Measurements from ENCODE around the gene KRTAP5-6.

Gene KRTAP5-6

DNA sequence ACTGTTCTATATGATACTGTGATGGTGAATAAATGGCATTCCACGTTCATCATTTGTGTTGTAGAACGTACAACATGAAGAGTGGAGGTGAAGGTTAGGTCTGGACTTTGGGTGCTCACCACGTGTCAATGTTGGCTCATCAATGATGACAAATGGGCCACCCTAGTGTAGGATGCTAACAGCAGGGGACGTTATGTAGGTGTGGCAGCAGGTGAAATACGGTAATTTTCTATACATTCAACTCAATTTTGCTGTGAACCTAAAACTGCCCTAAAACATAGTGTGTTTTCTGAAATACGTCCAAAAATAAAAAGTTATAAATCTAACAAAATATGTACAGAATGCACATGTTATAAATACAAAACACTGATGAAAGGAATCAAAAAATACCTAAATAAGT, 6.2 kb downstream of the KRTAP5-6 start:
- DNase-seq = no peak

DNA sequence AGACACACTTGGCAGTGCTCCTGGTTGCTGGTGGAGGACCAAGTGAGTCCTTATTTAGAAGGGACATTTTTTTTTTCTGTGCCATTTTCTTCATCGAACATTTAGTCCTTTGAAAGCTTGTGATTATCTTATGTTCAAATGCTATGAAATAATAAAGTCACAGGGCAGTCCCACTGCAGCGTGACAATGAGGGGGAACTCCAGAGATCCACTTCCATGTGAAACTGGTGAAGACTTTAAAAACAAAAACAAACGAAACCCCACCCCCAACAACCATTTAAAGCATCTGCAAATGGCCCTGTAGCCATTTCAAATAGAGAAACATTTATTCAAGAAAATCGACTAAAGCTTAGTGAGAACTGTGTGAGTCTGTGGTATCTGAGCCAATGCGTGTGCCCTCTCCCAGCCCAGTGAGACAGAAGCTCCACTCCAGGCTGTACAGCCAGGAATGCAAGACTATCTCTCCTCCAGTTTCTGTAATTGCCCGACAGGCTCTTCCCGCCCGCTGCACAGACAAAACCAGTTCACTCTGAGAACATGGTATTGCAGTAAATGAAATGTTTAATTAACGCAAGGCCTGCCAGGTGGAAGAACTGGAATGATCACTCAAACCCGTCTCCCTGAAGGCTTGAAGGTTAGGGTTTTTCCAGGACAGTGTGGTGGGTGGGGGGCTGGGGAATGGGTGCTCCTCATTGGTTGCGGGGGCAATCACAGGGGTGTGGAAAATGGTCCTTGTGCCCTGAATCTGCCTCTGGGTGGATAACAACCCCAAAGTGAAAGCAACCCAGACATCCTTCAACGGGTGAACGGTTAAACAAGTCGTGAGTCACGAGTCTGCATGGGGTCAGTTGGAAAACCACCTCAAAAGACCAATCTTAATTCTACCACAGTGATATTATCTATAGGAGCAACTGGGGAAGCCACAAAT, 8.4 kb downstream of the KRTAP5-6 start:
- DNase-seq = no peak

DNA sequence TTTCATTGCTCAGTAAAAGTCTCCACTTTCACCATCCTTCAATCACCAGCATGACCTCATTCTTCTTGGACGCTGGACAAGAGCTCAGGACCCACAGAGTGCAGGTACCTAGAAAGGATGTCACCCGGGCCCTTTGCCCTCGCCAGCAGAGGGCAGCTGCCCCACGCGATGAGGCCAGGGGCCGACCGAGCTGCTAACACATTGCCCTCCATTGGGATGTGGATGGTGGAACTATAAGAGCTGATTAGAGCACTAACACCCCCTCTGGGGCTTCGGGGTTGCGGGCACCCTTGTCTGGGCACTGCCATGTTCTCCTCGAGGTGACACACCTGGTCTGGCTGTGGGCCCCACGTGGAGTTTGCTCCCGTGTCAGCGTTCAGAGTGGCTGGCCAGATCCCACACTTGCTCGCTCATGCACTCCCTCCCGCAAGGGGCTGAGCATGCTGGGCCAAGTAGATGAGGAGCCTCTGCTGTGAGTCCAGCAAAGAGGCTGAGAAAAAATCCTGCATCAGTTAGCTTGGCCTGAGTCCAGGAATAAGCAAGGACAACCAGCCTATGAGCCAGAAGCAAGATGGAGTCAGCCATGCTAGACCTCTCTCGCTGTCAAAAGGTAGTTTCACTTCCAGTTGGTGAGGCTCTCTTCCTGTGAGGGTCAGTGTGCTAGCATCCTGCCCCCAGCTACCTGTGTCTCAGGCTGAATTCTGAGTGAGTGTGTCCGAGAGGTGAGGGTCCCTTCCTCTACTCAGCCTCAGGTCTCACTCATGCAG, 9.8 kb downstream of the KRTAP5-6 start:
- no peak for DNase-seq

DNA sequence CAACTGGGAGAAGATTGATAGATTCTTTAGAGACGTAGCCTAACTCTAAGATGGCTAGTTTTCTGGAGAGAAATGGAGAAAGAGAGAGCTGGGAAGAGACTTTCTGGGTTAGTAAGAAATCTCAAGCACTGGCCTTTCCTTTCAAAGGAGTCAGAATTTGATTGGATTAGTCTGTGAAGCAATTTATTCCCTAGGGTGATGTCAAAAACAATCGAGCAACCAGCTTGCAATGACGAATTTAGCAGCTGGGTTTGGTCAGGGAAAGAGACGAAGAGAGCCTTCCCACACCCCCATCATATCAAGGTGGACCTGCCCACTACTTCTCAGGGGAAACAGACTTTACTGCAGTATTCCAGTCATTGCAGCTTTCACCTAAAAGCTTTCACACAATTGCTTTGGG, 10.8 kb downstream of the KRTAP5-6 start:
- no peak for DNase-seq

DNA sequence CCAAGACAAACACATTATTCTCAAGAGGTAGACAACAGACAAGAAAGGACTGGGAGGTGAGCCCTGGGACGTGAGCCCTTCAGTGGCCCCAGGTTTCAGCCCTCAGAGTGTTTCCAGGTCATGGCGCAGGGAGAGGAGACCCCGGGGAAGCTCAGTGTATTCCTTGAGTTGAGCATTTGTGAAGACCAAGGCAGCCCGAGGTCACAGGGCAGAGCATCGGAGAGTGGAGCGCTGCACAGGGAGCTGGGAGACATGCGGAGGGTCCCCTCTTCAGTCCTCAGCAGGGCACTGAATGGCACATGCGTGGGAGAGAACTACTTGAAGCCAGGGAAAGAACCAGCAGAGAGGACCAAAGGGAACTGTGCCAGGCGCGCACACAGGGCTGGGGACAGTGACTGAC, 11.7 kb downstream of the KRTAP5-6 start:
- DNase-seq = no peak

DNA sequence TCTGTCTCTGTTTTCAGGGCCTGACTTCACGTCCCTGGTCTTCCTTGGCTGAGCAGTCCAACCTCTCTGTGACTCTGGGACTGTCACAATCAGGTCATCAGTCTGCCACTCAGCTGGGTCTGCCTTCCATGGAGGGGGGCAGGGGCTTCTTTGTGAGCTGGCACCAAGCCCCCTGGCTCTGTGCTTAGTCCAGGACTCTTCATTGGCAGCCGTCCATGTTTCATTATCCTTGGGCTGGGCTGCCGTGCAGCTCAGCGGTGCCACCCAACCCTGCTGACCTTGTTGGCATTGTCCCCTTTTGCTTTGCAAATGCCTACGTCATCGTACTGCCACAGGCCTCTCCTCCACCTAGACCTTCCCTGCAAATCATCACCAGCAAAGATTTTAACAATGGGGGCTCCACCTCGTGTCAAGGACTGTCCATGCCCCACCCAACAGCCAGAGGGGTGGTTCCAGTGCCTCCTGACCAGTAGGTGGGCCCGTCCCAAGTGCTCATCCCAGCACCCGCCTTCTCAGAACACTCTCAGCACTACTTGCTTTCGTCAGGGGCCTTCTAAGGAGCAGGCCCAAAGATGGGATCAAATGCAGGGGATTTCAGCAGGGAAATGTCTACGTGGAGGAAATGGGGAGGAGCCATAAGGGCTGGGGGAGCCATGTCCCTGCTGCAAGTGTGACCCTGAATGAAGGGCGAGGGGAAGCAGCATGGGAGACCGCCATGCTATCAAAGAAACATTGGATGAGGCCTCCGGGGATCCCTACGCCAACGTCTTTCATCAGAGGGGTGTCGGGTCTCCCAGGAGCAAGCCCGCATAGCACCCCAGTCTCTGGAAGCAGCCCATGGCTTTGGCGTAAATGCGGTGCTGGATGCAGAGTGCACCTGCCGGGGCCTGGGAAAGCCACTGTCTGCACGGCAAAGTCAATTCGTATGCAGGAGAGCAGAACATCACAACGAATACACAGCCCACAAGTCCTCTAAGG, 18.2 kb downstream of the KRTAP5-6 start:
- DNase-seq = no peak

DNA sequence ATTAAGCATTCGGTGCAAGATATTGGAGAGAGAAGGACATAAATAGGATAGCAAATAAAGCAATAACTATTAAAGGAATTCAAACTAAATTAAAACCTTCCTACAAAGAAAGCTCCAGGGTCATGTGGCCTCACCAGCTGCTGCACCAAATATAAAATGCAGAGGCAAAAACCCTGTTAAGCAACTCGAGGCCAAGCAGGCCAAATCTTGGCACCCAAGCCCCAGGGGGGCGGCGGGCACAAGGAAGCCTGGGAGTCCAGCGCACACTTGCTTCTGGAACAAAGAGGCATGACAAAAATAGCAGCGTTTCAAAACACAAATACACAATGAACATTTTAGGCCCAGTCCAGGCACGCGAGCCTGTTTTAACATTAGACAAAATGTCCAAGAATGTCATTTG, 20.8 kb downstream of the KRTAP5-6 start:
- no peak for DNase-seq

DNA sequence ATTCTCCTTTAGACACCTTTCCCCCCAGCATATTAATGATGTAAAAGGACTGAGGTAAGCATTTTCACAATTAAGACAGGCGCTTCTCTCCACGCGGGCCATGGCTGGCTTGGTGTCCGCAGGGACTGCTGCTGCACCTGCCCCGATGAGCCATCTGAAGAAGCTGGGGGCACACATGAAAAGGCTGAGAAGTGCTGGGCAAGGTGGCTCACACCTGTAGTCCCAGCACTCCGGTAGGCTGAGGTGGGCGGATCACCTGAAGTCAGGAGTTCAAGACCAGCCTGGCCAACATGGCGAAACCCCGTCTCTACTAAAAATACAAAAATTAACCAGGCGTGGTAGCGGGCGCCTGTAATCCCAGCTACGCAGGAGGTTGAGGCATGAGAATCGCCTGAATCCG, 21.3 kb downstream of the KRTAP5-6 start:
- no peak for DNase-seq

DNA sequence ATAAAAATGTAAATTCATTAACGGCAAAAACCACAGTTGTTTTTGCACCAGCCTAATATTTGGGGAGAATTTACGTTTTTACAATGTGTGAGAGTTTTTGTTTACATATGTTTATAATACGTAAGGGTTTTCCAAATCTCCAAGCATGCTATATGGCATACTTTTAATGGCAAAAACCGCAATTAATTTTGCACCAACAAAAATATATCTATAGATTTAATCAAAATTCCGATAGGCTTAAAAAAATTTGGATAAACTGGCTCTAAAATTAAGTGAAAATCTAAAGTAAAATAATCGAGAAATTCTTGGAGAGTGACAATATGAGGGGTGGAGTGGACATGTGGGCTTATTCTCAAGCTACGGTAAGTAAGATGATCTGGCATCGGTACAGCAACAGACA, 22.8 kb downstream of the KRTAP5-6 start:
- no peak for DNase-seq

DNA sequence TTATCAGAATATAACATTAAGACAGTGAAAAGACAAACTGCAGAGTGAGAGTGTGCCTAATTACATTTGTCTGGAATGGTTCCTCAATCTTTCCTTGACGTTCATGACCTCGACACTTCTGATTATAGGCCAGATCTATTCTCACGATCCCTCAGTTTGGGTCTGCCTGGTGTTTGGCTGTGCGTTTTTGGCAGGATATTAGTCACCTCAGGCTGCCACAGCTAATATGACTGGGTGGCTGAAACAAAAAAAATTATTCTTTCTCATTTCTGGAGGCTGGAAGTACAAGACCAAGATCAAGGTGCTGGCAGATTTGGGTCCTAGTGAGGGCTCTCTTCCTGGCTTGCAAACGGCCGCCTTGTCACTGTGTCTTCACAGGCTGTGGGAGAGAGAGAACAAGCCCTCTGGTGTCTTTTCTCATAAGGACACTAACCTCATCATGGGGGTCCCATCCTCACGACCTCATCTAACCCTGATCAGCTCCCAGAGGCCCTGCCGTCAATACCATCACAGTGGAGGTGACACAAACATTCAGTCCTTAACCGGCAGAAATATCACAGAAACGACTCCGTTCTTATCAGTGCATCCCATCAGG, 30.2 kb downstream of the KRTAP5-6 start:
- DNase-seq = no peak

DNA sequence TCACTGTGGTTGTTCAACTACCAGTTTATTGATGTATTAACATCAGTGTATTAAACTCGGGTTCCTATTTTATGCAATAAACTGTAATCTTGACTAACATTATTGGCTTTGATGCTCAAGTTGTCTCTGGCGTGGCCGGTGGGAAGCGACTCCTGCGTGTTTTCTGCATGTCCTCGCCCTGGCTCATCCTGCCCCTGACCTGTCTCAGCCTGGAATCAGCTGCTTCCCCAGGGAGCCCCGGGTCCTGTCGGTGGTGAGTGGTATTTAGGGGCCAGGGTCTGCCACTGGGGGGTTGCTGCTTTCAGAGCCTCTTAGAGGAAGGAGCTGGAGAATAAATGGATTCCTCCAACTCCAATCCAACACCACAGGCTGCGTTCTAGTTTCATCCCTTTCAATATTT, 30.9 kb downstream of the KRTAP5-6 start:
- DNase-seq = no peak

DNA sequence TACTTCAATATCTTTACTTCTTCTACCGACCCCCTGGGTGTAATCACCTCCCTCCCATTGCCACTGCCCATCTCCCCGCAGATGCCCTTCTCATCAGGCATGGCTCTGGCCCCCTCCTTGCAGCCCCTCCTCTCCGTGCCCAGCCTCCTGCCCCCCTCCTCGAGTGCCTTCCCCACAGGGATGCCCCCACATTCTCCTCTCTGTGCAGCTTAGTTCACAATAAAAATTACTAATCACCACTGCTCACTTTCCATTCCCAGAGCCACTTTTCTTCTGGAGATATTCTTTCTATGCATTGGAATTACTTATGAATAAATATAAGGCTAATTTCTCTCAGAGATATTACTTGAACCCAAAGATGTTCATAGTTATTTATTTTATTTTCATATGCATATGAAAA, 31.3 kb downstream of the KRTAP5-6 start:
- no peak for DNase-seq

DNA sequence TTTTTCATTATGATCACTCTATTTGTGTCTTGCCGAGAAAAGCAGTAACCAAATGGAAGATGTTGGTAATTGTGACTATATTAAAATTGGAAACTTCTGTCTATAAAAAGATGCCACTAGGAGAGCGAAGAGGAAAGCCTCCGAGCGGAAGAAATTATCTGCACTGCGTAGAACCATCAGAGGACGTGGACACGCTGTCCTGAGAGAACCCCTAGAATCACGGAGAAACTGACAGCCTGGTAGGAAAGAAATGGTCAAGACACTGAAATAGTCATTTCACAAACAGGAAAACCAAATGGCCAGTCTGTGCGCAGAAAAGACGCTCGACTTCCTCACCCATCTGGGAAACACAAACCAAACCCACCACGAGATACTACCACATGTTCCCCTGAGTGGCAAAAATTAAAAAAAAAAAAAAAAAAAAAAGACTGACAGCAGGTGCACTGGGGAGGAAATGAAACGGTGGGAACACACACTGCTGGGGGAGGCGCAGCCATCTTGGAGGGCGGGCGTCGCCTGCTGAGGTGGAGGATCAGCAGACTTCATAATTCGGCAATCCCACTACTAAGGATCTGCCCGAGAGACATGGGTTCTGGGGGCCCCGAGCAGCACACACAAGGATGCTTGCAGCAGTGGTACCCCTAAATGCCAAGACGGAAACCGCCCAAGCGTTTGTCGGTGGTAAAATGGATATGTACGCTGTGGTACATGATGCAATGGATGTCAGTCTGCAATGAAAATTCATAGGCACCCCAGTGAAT, 32.1 kb downstream of the KRTAP5-6 start:
- DNase-seq = no peak

DNA sequence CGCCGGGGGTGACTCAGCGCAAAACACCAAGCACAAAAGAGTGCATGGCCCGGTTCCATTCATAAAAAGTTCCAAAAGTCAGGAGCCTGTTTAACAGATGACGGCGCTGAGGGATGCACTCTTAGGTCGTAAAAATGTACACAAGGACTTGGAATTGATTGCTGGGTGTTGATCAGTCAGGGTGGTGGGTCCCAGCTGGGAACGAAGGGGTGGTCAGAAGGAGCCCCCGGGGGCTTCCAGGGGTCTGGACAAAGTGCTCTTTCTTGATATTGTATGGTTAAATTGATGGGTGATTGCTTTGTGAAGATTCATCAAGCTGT, 32.7 kb downstream of the KRTAP5-6 start:
- no peak for DNase-seq

DNA sequence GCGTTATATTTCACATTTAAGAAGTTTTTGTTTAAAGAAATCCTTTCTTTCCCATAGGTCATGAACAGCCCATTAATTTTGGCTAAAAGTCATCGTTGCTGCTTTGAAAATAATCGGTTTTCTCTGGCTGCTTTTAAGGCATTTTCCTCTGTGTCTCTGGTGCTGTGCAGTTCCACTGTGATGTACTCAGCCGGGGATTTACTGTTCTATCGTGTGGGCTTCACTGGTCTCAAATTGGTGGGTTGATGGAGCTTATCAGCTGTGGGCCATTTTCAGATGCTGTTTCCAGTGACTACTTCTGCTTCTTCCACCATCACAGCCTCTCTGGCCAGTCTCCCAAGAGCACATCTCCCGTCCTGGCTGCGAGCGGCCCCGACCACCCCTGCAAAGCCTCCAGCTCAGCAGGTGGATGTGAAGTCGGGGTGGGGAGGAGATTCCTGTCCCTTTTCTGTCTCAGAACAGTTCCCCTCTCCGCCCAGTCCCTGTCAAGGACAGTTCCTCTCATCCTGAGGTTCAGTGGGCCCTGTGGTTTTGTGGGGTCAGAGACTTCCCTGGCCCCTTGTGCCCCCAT, 33.1 kb downstream of the KRTAP5-6 start:
- no peak for DNase-seq

DNA sequence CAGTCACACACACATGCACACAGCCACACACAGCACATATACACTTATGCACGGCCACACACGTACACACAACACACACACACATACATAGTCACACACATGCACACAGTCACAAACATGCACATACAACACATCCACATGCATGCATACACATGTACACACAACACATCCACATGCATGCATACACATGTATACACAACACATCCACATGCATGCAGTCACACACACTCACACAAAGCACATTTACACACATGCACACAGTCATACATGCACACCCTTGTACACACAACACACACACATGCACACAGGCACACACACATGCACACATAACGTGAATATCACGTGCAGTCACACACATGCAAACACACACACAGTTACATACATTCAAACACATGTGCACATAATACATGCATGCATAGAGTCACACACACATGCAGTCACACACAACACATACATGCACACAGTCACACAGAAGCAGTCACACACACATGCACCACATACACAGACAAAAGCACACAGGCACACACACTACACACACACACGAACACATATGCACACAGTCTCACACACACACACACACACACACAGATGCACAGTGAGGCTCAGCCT, 34.6 kb downstream of the KRTAP5-6 start:
- DNase-seq = no peak

DNA sequence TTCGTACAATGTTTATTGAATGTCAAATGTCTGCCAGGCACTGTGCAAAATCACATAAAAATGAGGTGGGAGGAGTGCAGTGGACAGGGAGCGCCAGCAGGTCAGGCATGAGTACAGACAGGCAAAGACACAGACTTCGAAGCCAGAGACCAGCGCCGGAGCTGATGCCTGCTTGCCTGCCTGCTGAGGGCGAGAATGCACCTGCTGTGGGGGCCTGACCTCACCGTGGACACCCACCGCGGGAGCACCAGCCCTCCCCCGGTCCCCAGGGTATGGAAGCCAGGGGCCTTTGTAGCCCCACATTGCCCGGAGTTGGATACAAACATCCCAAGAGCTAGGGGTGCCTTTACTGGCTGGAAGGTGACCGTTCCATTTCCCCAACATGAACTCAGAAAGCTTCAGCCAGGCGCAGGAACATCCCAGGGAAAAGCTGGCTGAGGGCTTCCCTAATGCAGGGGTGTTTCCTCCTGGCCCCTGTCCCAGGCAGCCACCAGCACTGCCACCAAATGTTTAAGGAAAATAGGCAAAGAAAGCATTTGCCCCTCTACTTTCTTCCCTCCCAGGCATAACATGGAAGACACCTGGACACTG, 35.5 kb downstream of the KRTAP5-6 start:
- DNase-seq = no peak

DNA sequence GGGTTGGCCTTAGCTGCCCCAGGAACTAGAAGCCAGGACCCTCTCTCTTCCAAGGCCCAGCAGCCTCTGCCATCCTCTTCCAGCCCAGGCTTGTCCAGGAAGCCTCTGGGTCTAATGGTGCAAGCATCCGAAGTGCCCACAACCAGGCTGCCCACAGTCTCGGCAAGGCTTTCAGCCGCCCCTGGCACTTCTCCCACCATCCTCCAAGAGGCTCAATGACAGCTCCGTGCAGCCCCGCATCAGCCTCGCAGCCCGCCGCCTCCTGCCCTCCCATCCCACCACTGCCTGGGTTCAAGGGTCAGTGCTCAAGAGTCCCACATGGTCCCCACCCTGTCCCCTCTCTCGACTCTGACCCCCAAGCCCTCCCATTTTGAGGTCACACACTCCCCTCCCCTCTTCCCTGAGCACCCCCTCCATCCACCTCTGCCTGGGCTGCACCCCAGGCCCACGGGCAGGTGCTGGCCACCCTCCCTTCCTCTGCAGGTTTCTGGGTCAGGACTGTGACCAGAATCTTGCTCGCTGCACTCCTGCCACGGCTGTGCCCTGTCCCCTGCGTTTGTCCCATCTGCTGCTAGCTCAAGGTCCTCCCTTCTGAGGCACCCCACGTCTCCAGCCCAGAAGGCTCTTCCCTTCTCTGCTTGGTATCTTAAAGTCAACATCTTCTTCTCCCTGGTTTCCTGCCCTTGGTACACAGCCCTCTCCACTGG, 36.2 kb downstream of the KRTAP5-6 start:
- DNase-seq = no peak

DNA sequence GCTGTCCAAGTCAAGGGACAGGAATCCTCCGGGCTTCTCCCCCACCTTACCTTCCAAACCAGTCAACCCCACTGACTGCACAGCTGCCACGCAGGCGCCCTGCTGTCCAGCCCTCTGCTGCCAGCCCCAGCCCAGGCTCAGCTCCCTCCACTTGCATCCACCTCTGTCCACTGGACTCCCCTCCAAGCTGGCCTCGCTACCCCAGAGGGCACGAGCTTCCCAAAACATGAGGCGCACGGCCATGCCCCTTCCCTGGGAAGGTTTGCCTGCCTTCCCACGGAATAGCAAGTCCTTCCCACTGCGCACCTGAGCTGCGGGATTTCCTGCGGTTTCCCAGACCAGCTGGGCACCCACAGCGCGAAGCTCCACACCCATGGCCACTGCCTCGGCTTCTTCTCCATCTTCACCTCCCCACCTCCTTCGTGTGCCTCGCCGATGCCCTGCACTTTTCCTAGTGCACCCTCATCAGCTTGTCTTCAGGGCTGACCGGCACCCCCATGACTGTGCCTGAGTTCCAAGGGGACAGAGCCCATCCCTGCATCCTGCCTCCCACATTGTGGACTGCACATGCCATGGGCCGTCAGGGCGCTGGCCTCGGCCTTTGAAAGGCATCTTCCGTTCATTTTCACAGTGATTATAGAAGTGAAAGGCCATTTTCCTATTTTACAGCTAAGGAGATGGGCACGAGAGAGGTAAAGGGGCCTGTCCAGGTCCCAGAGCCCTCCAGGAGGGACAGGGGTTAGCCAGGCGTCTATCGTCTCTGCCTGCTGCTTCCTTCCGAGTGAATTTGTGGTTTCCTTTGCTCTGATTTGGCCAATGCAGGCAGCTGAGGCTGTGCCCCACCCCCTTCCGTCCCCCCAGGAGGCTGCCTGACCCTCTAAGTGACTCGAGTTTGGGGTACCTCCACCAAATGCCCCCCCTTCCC, 37.0 kb downstream of the KRTAP5-6 start:
- DNase-seq = no peak
